ENCODE results near the gene GALNT1.

Gene GALNT1

DNA sequence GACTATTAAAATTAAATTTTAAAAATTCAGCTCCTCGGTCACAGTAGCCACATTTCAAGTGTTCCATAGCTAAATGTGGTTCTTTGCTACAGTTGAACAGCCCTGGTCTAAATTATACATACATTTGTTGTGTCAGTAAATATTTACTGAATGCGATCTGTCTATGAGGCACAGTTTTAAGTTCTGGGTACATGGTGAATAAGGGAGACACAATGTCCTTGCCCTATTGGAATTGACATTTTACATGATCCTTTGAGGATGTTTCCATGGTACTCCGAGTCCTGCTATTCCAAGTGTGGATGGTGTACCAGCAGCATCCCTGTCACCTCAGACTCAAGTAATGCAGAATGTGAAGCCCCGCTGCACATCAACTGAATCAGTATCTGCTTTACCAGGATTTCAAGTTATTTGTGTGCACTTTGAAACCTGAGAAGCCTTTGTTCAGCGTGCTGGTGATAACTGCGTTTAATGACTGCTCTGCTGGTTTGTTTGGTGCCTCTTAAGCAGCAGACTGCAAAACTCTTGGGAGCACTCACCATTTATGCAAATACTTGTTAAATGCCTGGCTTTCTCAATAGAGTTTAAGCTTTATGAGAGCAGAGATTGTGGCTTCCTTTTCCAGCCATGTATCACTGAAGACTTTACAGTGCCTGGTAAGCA is 1.5 kb downstream of the GALNT1 start:
- H3K36me3 ChIP-seq (ENCODE audit: insufficient read depth): no peaks in the 10 kb centered on the region
- H3K27ac ChIP-seq: no peak overlapping the region
- H3K4me1 ChIP-seq (ENCODE audit: low read depth, poor library complexity, severe bottlenecking): peaks cover 24% of the 10 kb centered on the region
- H4K20me1 ChIP-seq (ENCODE audit: insufficient read depth): no peaks in the 10 kb centered on the region
- peak overlapping the region; percentile 88 for H3K4me2 ChIP-seq
- no peak overlapping the region for H2AFZ ChIP-seq (ENCODE audit: low read depth)
- H3K27me3 ChIP-seq (ENCODE audit: insufficient read depth, low read depth): no peaks in the 10 kb centered on the region
- no peak overlapping the region for H3K9ac ChIP-seq
- no peak overlapping the region for H3K4me3 ChIP-seq (IDR thresholded peaks at IDR 0.05; ENCODE audit: insufficient read depth, low read depth, low read length)
- peaks cover 39% of the 10 kb centered on the region; the same call in 1 of the 2 replicates for H3K79me2 ChIP-seq (ENCODE audit: insufficient read depth, low read depth)
- TF ChIP-seq, protein P1, sequence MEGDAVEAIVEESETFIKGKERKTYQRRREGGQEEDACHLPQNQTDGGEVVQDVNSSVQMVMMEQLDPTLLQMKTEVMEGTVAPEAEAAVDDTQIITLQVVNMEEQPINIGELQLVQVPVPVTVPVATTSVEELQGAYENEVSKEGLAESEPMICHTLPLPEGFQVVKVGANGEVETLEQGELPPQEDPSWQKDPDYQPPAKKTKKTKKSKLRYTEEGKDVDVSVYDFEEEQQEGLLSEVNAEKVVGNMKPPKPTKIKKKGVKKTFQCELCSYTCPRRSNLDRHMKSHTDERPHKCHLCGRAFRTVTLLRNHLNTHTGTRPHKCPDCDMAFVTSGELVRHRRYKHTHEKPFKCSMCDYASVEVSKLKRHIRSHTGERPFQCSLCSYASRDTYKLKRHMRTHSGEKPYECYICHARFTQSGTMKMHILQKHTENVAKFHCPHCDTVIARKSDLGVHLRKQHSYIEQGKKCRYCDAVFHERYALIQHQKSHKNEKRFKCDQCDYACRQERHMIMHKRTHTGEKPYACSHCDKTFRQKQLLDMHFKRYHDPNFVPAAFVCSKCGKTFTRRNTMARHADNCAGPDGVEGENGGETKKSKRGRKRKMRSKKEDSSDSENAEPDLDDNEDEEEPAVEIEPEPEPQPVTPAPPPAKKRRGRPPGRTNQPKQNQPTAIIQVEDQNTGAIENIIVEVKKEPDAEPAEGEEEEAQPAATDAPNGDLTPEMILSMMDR (conservative IDR thresholded peaks at IDR 0.05; ENCODE audit: low read depth, low read length): no peak

DNA sequence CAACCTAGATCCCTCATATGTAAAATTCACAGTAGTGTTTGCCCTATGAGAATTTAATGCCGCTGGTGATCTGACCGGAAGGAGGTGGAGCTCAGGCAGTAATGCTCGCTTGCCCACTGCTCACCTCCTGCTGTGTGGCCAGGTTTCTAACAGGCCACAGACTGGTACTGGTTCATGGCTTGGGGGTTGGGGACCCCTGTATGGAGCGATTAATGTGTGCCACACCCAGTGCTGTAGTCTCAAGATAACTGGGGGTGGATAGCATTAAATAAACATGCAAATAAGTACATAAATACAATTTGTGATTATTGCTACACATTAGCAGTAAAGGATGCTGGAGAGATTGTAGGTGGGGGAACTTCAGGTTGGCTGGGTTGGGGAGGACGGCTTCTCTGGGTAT is 3.2 kb downstream of the GALNT1 start:
- peaks cover 51% of the 10 kb centered on the region; the same call in 1 of the 2 replicates for H3K79me2 ChIP-seq (ENCODE audit: insufficient read depth, low read depth)
- no peaks in the 10 kb centered on the region for H3K27me3 ChIP-seq (ENCODE audit: insufficient read depth, low read depth)
- TF ChIP-seq, protein P1 (conservative IDR thresholded peaks at IDR 0.05; ENCODE audit: low read depth, low read length): no peak
- H3K4me2 ChIP-seq: no peak overlapping the region
- H2AFZ ChIP-seq (ENCODE audit: low read depth): no peak overlapping the region
- H3K27ac ChIP-seq: no peak overlapping the region
- no peaks in the 10 kb centered on the region for H3K36me3 ChIP-seq (ENCODE audit: insufficient read depth)
- no peak overlapping the region for H3K4me3 ChIP-seq (IDR thresholded peaks at IDR 0.05; ENCODE audit: insufficient read depth, low read depth, low read length)
- no peak overlapping the region for H3K9ac ChIP-seq
- H3K4me1 ChIP-seq (ENCODE audit: low read depth, poor library complexity, severe bottlenecking): peaks cover 19% of the 10 kb centered on the region
- no peaks in the 10 kb centered on the region for H4K20me1 ChIP-seq (ENCODE audit: insufficient read depth)

DNA sequence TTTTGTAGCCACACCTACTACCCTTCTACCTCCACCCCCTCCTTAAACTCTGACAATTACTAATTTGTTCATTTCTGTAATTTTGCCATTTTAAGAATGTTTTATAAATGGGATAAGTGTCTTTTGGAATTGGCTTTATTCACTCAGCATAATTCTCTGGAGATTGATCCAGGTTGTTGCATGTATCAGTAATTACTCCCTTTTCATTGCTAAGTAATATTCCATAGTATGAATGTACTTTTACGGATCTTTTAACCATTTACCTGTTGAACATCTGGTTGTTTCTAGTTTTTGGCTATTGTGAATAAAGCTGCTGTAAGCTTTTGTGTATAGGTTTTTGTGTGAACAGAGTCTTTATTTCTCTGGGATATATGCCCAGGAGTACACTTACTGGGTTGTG is 4.1 kb downstream of the GALNT1 start:
- peaks cover 11% of the 10 kb centered on the region for H3K4me1 ChIP-seq (ENCODE audit: low read depth, poor library complexity, severe bottlenecking)
- H3K27me3 ChIP-seq (ENCODE audit: insufficient read depth, low read depth): no peaks in the 10 kb centered on the region
- no peak overlapping the region for H3K9ac ChIP-seq
- TF ChIP-seq, protein P1 (conservative IDR thresholded peaks at IDR 0.05; ENCODE audit: low read depth, low read length): no peak
- H2AFZ ChIP-seq (ENCODE audit: low read depth): no peak overlapping the region
- no peaks in the 10 kb centered on the region for H3K36me3 ChIP-seq (ENCODE audit: insufficient read depth)
- H3K4me2 ChIP-seq: no peak overlapping the region
- H3K79me2 ChIP-seq (ENCODE audit: insufficient read depth, low read depth): peaks cover 51% of the 10 kb centered on the region; the same call in 1 of the 2 replicates
- H3K27ac ChIP-seq: no peak overlapping the region
- H4K20me1 ChIP-seq (ENCODE audit: insufficient read depth): no peaks in the 10 kb centered on the region
- H3K4me3 ChIP-seq (IDR thresholded peaks at IDR 0.05; ENCODE audit: insufficient read depth, low read depth, low read length): no peak overlapping the region

DNA sequence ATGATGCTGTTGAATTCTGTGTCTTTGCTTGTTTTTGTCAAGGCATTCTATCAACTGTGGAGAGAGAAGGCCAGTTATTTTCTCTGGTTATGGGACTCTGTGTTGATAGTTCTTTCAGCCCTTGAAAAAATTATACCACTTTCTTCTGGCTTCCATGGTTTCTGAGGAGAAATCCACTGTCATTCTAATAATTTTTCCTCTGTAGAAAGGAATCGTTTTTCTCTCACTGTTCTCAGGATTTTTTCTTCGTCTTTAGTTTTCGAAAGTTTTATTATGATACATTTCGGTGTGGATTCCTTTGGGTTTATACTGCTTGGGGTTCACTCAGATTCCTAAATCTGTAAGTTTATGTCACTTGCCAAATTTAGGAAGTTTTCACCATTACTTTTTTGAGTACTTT is 6.6 kb downstream of the GALNT1 start:
- no peak overlapping the region for H2AFZ ChIP-seq (ENCODE audit: low read depth)

More for the DNA sequence above, 6.6 kb downstream of the GALNT1 start:
- Histone ChIP-seq H3K79me2 (ENCODE audit: insufficient read depth, low read depth) (peaks cover 56% of the 10 kb centered on the region; the same call in 1 of the 2 replicates), H3K27ac (no peak overlapping the region), H3K4me2 (no peak overlapping the region), H3K4me1 (ENCODE audit: low read depth, poor library complexity, severe bottlenecking) (peaks cover 10% of the 10 kb centered on the region), H3K36me3 (ENCODE audit: insufficient read depth) (no peaks in the 10 kb centered on the region), H3K27me3 (ENCODE audit: insufficient read depth, low read depth) (no peaks in the 10 kb centered on the region), H4K20me1 (ENCODE audit: insufficient read depth) (no peaks in the 10 kb centered on the region), H3K4me3 (IDR thresholded peaks at IDR 0.05; ENCODE audit: insufficient read depth, low read depth, low read length) (no peak overlapping the region), H3K9ac (no peak overlapping the region)
- TF ChIP-seq, protein P1 (conservative IDR thresholded peaks at IDR 0.05; ENCODE audit: low read depth, low read length): no peak

Data from KMS-11 (cell line).